Tongue (tissue), 2 donors: ENCODE measurements around the gene CCNA2. TPM values are rescaled to one million over a fixed set of nuclear protein-coding genes. Genes with fewer than 3 reads are reported as not detected.

Experiments used
- DNase-seq: peaks from one replicate; pipeline ENCODE4 v3.0.0-alpha.2; 2015
- total RNA-seq: library from RNA; depleted of rRNA; stranded (reverse); fragments of >200 nt; gene quantifications from one replicate; pipeline ENCODE4 v1.2.3, GENCODE V29; 2014

The CCNA2 gene
- total RNA-seq, 1 donor from 2014 or later = 26.6 TPM

DNA sequence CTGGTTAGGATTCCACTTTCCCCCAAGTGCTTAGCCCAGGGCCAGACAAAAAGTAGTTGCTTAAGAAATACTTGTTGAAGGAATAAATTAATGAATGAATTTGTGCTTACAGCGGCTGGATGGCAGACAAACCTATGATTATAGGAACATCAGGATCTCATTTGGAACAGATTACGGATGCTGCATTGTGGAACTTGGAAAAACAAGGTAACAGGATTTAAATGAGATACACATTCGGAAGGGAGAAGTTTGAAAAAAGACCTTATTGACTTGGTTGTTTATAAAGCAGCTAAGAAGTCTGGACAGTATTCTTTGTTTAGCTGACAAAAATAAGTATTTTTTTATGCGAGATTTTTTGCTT lies 22.0 kb downstream of the CCNA2 start:
- no peak for DNase-seq

DNA sequence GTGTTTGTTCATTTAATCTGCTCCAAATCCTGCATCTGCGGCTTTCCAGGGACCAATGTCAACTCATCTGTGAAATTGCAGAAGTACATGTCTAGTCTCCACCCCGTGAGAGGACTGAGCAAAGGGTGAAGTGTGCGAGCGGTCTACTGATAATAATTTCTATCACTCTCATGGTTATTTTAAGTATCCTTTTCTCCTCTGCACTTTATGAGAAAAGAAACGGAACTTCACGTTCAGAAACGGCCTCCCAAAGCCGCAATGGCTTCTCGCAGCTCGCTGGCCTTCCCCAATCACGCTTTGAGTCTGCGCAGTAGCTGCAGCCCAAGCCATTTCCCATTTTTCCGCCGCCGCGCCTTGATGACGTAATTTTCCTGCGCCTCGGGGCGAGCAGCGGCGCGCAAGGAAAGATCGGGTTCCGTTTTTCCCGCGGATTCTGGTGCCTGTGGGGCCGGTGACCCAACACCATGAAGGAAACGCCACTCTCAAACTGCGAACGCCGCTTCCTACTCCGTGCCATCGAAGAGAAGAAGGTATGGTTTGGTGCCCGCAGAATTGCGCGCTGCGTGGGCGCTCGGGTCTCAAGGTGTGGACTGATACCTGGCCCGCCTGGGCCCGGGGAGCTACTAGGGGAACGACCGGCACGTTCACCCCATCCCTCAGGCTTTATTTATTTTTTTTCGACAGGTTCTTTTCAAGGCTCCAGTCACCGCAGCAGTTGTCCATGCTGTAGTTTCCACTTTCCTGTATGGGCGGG lies 22.5 kb downstream of the CCNA2 start, which contains the start of gene EXOSC9:
TSS of gene EXOSC9 (plus strand) at position 363 of the 754 bp plus-strand sequence. CDS start at position 465, 102 bp downstream.
- peak; percentile 99 for DNase-seq

DNA sequence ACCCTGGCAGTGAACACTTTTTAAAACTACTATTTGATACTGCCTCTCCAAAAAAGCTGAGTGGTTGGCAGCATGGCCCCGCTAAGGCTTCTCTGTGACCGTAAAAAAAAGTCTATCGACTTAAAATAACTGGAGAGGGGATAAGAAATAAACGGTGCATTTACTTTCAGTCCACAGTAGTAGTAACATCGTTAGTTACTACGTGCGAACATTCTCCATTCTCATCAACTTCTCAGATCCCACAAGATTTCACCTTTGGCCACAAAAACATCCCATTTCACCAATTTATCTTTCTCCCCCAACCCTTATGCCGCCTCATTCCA lies 23.1 kb downstream of the CCNA2 start:
- DNase-seq = no peak

DNA sequence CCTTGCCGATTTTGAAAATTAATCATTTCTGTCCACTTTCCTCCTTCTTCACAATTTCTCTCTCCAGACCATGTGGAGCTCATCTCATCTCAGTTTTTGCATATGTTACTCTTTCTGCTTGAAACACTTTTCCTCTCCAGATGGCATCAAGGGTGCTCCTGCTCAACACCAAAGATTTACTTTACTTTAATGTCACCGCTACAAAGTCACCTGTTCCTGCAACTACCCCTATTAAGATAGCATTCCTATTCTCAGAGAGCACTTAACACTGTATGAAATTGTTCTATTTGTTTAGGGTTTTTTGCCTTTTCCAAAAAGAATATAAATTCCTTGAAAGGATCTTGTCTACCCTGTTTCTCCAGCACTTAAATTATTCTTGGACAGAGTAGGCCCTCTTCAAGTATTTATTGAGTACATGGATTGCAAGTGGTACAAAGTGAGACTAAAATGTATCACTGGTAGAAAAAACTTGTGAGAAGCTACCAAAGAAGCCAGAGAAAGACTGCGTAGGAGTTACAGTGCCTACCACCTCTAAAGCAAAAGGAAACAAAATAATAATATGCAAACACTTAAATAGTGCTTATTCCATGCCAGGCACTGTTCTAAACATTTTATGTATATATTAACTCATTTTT lies 23.7 kb downstream of the CCNA2 start:
- no peak for DNase-seq

DNA sequence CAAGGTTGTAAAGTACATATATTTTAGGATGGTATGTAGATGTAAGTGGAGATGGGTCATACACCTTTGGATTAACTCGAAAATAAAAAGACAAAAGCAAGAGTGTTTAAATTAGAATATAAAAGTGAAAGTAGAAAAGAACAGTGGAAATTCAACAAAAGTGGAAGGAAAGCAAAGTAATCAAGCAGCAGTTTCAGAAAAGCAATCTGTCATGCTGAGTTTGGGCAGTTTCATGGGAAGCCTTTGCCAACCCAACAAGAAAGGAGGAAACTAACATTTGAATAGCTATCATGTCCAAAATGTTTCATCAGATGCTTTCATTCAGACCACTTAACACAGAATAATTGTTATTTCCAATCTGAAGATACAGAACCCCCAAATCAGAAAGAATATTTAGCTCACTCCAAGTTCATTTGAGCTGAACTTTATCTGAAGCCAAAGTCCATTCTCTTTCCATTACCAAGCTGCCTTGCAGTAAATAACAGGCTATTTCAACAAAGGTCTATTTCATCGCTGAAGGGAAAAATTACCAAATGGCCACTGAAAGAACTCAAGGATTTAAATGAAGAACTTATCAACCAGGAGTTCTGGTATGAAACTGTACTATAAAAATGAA lies 24.4 kb downstream of the CCNA2 start:
- DNase-seq = no peak

DNA sequence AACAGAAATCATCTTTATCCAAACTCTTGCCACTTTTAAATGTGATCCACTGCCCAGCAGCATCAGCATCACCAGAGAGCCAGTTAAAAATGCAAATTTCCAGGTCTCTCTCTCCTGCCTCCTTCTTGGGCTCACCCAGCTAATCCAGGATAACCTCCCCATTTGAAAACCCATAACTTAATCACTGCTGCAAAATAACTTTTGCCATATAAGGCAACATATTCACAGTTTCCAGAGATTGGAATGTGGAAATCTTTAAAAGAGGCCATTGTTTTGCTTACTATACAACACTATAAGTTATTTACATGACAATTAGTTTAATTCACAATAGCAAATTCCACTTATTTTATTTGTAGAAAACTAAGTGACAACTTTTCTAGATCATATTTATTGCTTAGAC lies 27.4 kb downstream of the CCNA2 start:
- no peak for DNase-seq

DNA sequence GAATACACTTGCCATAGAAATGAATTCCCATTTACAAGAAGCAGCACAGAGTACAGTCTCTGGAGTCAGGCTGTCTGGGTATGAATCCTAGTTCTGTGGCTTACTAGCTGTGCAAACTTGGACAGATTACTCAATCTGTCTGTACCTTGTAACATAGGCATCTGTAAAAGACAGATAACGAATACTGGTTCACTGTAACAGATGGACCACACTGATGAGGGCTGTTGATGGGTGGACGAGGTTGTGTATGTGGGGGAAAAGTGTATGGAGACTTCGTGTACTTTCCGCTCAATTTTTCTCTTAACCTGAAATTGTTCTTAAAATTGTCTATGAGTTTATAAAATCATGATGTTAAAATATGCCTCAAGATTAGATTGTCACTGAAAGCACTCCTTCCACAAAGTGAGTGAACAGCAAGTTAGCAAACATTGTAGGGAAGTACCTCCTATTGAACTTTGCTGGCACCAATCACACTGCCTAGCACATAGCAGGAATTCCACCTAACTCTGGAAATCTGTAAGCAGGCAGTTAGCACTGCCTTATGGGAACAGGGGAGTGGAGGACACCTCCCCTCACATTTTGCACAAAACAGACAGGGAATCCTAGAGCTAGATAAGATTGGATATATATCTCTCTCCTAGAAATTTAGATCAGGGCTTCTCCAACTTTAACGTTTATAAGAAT lies 29.0 kb downstream of the CCNA2 start:
- no peak for DNase-seq

DNA sequence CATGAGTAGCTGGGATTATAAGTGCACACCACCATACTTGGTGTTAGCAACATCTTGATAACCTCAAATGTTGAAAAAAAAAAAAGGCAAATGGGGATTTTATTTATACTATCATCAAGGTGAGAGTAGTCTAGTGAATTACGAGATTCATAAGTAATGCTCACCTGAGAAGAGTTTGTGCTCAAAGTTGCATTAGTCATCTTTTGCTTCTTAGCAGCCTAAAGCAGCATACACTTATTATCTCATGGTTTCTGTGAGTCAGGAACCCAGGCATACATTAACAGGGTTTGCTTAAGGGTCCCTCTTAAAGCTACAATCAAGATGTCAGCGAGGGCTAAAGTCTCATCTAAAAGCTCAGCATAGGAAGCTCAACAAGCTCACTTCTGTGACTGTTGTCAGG lies 30.7 kb downstream of the CCNA2 start:
- DNase-seq = no peak

DNA sequence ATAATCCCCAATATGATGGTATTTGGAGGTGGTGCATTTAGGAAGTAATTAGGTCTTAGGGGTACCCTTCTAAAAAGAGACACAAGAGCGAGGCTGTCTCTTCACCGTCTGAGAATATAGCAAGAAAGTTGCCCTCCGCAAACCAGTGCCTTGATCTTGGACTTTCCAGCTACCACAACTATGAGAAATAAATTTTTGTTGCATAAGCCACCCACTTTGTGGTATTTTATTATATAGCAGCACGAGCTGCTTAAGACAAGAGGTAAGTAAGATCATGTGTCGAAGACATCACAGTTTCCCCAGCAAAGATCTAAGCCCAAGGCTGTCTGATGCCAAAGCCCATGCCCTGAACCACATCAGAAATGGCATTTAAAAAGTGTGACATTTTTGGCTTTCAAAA lies 32.2 kb downstream of the CCNA2 start:
- no peak for DNase-seq

DNA sequence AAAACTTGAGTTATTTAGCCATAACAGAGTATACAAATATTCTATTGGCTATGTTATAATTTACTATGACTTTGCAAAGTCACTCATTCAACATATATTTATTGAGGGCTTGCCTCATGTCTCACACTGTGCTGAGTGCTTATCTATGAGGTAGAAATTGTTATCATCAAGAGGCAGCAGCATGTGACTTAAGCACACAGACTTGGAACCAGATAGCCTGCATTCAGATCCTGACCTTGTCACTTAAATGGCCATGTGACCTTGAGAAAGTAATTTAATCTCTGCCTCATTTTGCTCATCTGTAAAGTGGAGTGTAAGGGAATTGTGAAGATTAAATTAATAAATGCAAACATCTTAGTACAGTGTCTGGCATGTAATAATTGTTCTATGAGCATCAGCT lies 32.7 kb downstream of the CCNA2 start:
- DNase-seq = no peak

DNA sequence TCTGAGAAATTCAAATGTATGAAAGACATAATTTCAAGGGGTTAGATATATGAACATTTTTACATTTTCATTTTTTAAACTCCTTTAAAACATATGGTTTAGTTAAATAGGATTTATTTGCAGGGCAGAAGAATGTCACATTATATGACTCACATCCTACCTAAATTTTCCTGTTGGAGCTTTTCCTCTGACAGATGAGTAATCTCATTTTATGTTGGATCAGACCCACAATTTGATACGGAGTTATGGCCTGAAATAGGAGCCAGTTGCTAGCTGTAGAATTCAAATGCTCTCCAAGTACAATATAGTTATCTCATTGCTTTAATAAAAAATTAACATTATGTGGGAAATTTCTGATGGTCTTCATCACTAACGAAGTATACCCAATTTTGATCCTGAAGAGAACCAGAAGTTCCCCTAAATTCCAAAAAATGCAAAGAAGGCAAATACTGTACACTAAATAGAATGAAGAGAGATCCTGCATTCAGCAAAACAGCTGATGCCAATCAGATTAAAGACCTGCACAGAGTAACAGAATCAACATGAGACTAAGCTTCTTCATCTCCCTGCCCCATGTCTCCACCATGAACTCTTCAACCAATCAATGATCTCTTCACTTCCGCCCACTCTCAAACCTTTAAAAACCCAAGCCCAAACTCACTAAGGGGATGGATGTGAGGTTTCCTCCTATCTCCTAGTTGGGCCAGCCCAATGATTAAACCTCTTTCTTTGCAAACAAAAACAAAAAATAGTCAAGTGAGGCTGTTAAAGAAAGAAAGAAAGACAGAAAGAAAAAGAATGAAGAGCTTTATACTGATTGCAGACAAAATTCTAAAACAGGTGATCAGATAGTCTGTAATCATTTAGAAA lies 33.5 kb downstream of the CCNA2 start:
- peak; percentile 15 for DNase-seq

DNA sequence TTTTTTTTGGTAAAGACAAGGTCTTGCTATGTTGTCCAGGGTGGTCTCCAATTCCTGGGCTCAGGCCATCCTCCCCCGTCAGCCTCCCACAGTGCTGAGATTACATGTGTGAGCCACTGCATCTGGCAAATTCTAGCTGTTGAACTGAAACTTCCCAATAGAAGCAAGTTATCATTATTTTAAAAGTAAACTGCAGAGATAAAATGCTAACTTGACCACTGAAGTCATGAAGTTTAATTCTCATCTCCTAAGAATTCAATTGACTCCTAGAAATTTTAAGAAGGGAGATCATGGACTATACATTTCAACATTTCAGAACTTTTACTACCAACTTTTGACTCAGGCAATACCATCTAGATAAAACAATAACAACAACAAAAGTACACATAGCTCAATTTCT lies 34.2 kb downstream of the CCNA2 start:
- DNase-seq = no peak

DNA sequence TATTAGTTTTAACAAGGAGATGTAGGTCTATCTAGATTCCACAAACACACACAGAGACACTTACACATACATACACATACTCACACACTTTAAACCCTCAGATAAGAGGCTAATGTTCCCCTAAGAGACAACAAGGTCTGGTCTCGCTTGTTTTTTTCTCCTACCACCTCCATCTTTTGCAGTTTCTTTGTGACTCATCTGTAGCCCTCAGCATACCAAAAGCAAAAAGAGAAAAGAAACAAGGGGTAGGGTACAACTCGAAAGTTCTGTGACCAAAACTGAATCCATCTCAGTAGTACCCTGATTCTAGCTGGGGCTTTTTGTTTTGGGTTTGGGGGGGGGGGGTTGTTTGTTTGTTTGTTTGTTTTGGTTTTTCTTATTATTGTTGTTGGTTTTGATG lies 34.8 kb downstream of the CCNA2 start:
- no peak for DNase-seq

DNA sequence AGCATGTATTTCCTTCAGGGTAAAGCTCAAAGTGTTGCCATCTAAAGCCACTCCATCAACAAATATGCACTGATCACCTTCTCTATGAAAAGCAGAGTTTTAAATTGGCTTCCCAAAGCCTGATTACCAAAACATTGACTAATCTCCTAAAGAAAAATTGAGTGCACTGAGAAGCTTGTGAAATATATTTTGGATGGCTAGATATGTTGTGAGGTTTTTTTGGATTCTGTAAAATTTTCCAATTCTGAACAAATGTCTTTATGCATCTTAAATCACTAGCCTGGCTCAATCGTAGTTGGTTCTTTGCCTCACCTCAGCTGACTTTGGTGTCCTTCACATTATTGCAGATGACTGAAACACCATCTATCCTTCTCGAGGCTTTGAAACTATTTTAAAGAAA lies 37.5 kb downstream of the CCNA2 start:
- no peak for DNase-seq

DNA sequence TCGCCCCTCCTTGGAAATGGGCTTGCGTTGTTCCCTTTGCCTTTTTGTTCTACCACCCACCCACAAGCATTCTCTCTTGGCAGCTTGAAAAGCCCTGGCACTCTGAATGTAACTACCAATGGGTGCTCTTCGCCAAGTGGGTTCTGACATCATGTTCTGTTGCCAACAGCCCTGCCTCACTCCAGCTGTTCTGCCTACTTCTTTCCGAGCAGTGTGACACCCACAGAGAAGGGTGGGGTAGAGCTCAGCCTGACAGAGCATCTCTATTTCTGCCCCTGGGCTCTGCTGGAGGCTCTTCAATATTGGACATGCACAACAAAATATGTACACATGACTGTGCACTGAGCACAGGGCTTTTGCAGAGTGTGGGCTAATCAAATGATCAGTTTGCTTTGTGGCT lies 38.2 kb downstream of the CCNA2 start:
- DNase-seq = peak; percentile 65

DNA sequence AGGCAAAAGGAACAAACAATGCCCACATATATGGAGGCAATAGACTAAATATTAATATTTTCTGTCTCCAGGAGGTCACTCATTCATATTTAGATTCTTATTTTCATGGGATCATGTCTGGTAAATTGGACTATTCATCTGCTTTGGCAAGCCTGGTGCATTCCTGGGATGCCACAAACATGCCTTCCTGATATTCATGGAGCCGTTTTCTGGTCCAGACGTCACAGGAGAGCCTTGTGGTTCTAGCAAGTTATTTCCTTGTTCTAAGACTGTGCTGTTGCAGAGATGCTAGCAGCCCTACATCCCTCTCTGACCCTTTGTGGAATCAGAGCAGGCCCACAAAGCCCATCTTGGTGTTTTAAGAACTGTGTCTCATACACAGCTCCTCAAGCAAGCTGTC lies 38.7 kb downstream of the CCNA2 start:
- DNase-seq = peak; percentile 50

DNA sequence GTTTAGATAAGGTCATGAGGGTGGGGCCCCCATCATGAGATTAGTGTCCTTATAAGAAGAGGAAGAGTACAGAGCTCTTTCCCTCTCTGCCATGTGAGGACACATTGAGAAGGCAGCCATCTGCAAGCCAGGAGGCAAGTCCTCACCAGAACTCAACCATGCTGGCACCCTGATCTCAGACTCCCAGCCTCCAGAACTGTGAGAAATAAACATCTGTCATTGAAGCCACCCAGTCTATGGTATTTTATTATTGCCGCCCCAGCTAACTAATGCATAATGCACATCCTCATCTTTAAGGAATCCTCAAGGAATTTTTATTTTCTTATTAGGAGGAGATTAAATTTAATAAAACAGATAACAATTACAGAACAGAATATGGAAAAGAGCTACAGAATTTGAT lies 39.3 kb downstream of the CCNA2 start:
- no peak for DNase-seq

DNA sequence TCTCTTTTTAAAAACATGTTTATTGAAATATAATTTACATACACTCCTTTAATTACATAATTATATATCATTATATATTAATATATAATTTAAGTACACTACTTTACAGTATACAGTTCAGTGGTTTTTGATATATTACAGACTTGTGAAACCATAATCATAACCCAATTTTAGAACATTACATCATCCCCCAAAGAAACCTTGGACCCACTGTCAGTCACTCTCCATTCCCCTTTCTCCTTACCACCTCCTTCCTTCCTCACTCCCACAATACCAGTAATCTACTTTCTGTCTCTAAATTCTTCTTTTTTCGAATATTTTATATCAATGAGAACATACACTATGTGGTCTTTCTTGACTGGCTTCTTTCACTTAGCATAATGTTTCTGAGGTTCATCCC lies 40.5 kb downstream of the CCNA2 start:
- no peak for DNase-seq

DNA sequence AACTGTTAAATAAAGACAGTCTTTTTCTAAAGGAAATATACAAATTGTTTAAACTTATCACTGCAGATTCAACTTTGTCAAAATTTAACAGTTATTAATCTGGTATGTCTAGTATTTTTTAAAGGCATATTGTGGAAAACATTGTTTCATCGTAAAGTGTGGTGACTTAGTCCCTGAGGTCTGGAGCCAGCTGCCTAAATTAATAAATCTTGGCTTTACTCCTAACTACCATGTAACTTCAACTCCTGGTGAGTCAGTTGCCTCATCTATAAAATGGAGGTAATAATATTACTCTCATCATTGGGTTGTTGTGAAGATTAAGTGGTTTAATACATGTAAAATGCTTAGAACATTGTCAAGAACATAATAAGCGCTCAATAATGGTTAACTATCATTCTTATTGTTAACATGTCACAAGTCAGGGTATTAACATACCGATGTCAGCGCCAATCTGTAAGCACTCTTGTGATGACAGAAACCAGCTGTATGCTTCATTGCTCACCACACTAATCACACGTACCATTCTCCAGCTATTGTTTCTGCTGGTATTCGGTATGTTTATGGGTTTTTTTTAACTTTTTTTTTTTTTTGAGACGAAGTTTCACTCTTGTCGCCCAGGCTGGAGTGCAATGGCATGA lies 44.6 kb downstream of the CCNA2 start:
- DNase-seq = peak; percentile 39

DNA sequence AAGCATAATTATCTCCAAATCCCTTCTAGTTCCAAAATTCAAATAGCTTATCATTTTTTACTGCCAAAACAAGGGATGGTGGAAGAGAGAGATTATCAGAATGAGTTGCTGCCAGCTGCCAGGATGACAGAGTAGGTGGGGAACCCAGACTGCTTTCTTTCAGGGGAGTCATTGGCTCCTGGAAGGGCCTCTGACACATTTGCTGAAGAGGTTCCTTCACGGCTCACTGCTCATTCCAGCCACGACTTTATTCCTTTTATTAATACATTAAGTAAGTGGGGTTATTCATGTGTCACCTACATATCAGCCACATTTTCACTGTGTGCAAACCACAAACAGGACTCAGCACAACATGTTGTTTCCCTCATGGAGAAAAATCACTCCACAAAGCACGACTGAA lies 46.1 kb downstream of the CCNA2 start:
- no peak for DNase-seq

DNA sequence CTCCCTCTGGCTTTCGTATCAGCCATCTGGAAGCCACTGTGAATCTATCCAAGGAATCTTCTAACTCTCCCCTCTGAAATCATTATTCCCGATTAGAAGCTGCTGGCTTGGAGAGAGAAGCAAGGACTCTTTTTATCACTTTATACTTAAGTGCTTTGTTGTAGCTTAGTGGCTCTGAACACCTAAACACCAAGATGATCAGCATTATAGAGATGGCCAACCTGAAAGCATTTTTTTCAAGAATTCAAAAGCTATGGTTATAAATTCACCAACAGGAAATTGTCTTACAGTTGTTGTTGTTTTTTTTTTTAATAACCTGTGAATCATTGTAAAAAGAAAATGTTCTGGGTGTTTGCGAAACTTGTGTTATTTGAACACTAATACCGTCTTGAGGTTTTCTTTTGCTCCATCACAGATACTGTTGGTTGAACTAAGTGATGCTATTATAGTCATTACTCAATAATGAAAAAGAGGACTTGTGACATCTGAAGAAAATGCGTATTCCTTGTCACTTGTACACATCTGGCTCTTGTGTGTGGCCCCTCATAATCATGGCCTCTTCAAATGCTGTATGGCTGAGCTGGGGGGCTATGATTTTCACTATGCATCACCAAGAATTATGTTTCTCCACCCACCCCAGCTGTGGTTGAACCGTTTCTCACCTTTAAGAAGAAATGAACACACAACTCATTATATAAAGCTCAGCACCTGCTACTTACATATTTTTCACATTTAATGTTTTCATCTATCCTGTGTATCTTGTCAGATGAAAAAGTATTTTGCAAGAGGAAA lies 46.9 kb downstream of the CCNA2 start:
- no peak for DNase-seq
